ENCODE measurements around the gene SUGCT. TPM values are rescaled to one million over a fixed set of nuclear protein-coding genes. Genes with fewer than 3 reads are reported as not detected.
A peak's percentile ranks its signal among the peaks of the same experiment; 100 is the strongest.
"Not testable (repeated sequence)": the region's sequence is repeated elsewhere in the genome, so short reads cannot be mapped to it uniquely, and the experiment has no call there.

Gene SUGCT
- total RNA-seq, 2 donors from 2014 or later = 0.68 to 2.5 TPM

DNA sequence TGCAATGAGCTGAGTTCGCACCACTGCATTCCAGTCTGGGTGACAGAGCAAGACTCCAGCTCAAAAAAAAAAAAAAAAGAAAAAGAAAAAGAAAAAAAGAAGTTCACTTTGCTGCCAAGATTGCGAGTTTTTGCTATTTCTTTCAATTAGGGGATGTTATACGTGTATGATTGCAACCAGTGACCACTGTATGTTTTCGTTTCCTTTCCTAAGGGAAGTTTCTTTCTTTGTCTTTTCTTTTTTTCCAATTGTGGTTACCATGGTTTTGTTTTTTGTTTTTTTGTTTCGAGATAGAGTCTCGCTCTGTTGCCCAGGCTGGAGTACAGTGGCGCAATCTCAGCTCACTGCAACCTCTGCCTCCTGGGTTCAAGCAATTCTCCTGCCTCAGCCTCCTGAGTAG, 16.6 kb upstream of the SUGCT start:
- H3K9me3 ChIP-seq (ENCODE audit: control insufficient read depth, low read length, poor library complexity, severe bottlenecking); H3K27me3 Mint-ChIP-seq; DNase-seq; H3K4me3 Mint-ChIP-seq; H3K36me3 Mint-ChIP-seq (ENCODE audit: low read depth); ATAC-seq; H3K4me1 Mint-ChIP-seq; H3K27ac Mint-ChIP-seq: not testable (repeated sequence)

- no peaks in the 10 kb centered on the region for H3K27me3 Mint-ChIP-seq
- DNase-seq (no peak), ATAC-seq (no peak)
- no peak overlapping the region for H3K27ac Mint-ChIP-seq
- no peaks in the 10 kb centered on the region for H3K36me3 Mint-ChIP-seq (ENCODE audit: low read depth)
- no peak overlapping the region for H3K4me3 Mint-ChIP-seq
- peaks cover 3% of the 10 kb centered on the region for H3K4me1 Mint-ChIP-seq
- no peaks in the 10 kb centered on the region for H3K9me3 ChIP-seq (ENCODE audit: control insufficient read depth, low read length, poor library complexity, severe bottlenecking)
Measured at GRCh38 chr7:40120020-40120419, 14.8 kb upstream of the SUGCT start.

GRCh38 chr7:40122100-40122939, 12.5 kb upstream of the SUGCT start:
- not testable (repeated sequence) for H3K36me3 Mint-ChIP-seq (ENCODE audit: low read depth); DNase-seq; H3K4me1 Mint-ChIP-seq; H3K4me3 Mint-ChIP-seq; ATAC-seq; H3K9me3 ChIP-seq (ENCODE audit: control insufficient read depth, low read length, poor library complexity, severe bottlenecking); H3K27ac Mint-ChIP-seq; H3K27me3 Mint-ChIP-seq

DNA sequence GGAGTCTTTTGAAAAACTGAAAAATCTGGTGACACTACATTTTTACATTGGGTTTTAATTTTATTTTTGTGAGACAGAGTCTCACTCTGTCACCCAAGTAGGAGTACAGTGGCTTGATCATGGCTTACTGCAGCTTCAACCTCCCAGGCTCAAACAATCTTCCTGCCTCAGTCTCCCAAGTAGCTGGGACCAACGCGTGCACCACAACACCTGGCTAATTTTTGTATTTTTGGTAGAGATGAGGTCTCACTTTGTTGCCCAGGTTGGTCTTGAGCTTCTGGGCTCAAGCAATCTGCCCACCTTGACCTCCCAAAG, 11.9 kb upstream of the SUGCT start:
- no peak for DNase-seq
- no peak overlapping the region for H3K4me3 Mint-ChIP-seq
- no peaks in the 10 kb centered on the region for H3K9me3 ChIP-seq (ENCODE audit: control insufficient read depth, low read length, poor library complexity, severe bottlenecking)
- ATAC-seq = no peak
- peaks cover 3% of the 10 kb centered on the region for H3K4me1 Mint-ChIP-seq
- H3K36me3 Mint-ChIP-seq (ENCODE audit: low read depth) = no peaks in the 10 kb centered on the region
- no peaks in the 10 kb centered on the region for H3K27me3 Mint-ChIP-seq
- no peak overlapping the region for H3K27ac Mint-ChIP-seq

- peak; percentile 68 for ATAC-seq
- no peak for DNase-seq
- H3K27me3 Mint-ChIP-seq = peaks cover 7% of the 10 kb centered on the region
- peak overlapping the region; percentile 91 for H3K4me3 Mint-ChIP-seq
- H3K27ac Mint-ChIP-seq = peak overlapping the region; percentile 79
- no peaks in the 10 kb centered on the region for H3K36me3 Mint-ChIP-seq (ENCODE audit: low read depth)
- peaks cover 15% of the 10 kb centered on the region for H3K4me1 Mint-ChIP-seq
- H3K9me3 ChIP-seq (ENCODE audit: control insufficient read depth, low read length, poor library complexity, severe bottlenecking) = no peaks in the 10 kb centered on the region
Measured at GRCh38 chr7:40133561-40134427, 1.0 kb upstream of the SUGCT start.

GRCh38 chr7:40135317-40135610, 459 bp downstream of the SUGCT start:
- peaks cover 7% of the 10 kb centered on the region for H3K27me3 Mint-ChIP-seq

DNA sequence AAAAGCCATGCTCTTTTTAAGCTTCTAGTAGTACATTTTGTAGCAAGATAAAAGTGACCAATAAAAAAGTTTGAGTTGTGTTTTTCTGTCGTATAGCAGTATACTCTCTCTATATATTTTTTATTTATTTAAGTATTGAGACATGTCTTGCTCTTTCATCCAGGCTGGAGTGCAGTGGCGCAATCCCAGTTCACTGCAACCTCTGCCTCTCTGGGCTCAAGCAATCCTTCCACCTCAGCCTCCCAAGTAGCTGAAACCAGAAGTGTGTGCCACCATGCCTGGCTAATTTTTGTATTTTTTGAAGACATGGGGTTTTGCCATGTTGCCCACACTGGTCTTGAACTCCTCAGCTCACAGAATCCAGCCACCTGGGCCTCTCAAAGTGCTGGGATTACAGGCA, 2.8 kb downstream of the SUGCT start:
- Mint-ChIP-seq H3K27ac (no peak overlapping the region), H3K27me3 (peaks cover 16% of the 10 kb centered on the region), H3K4me1 (peaks cover 6% of the 10 kb centered on the region), H3K36me3 (ENCODE audit: low read depth) (no peaks in the 10 kb centered on the region), H3K4me3 (no peak overlapping the region)
- ATAC-seq = no peak
- no peak for DNase-seq
- no peaks in the 10 kb centered on the region for H3K9me3 ChIP-seq (ENCODE audit: control insufficient read depth, low read length, poor library complexity, severe bottlenecking)

More at GRCh38 chr7:40135317-40135610, 459 bp downstream of the SUGCT start:
- no peaks in the 10 kb centered on the region for H3K9me3 ChIP-seq (ENCODE audit: control insufficient read depth, low read length, poor library complexity, severe bottlenecking)
- Mint-ChIP-seq H3K4me3 (peak overlapping the region; percentile 91), H3K36me3 (ENCODE audit: low read depth) (no peaks in the 10 kb centered on the region), H3K27ac (no peak overlapping the region), H3K4me1 (peaks cover 13% of the 10 kb centered on the region)
- no peak for ATAC-seq
- DNase-seq = peak in 1 of 3 donors; percentile 7

GRCh38 chr7:40138973-40139372, 4.2 kb downstream of the SUGCT start:
- no peaks in the 10 kb centered on the region for H3K36me3 Mint-ChIP-seq (ENCODE audit: low read depth)
- peaks cover 4% of the 10 kb centered on the region for H3K4me1 Mint-ChIP-seq
- DNase-seq (no peak), ATAC-seq (no peak)
- no peaks in the 10 kb centered on the region for H3K9me3 ChIP-seq (ENCODE audit: control insufficient read depth, low read length, poor library complexity, severe bottlenecking)
- no peak overlapping the region for H3K27ac Mint-ChIP-seq
- H3K4me3 Mint-ChIP-seq = no peak overlapping the region
- peaks cover 30% of the 10 kb centered on the region for H3K27me3 Mint-ChIP-seq

DNA sequence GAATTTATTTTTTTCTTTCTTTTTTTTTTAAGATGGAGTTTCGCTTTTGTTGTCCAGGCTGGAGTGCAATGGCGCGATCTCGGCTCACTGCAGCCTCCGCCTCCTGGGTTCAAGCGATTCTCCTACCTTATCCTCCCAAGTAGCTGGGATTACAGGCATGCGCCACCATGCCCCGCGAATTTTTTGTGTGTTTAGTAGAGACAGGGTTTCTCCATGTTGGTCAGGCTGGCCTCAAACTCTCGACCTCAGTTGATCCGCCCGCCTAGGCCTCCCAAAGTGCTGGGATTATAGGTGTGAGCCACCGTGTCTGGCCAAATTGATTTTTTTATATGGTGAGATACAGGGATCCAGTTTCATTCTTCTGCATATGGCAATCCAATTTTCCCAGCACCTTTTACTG, 5.1 kb downstream of the SUGCT start:
- H3K27ac Mint-ChIP-seq, H3K4me1 Mint-ChIP-seq: not testable (repeated sequence)
- peaks cover 35% of the 10 kb centered on the region for H3K27me3 Mint-ChIP-seq

GRCh38 chr7:40141916-40142315, 7.1 kb downstream of the SUGCT start:
- not testable (repeated sequence) for H3K36me3 Mint-ChIP-seq (ENCODE audit: low read depth); H3K27ac Mint-ChIP-seq; H3K9me3 ChIP-seq (ENCODE audit: control insufficient read depth, low read length, poor library complexity, severe bottlenecking); H3K4me3 Mint-ChIP-seq; DNase-seq; H3K4me1 Mint-ChIP-seq; ATAC-seq
- H3K27me3 Mint-ChIP-seq = peaks cover 48% of the 10 kb centered on the region

More for the DNA sequence above, 5.1 kb downstream of the SUGCT start:
- not testable (repeated sequence) for ATAC-seq; DNase-seq; H3K36me3 Mint-ChIP-seq (ENCODE audit: low read depth); H3K9me3 ChIP-seq (ENCODE audit: control insufficient read depth, low read length, poor library complexity, severe bottlenecking); H3K4me3 Mint-ChIP-seq

- H3K4me1 Mint-ChIP-seq; ATAC-seq; H3K36me3 Mint-ChIP-seq (ENCODE audit: low read depth): not testable (repeated sequence)
Measured at GRCh38 chr7:40145596-40146130, 10.9 kb downstream of the SUGCT start.

DNA sequence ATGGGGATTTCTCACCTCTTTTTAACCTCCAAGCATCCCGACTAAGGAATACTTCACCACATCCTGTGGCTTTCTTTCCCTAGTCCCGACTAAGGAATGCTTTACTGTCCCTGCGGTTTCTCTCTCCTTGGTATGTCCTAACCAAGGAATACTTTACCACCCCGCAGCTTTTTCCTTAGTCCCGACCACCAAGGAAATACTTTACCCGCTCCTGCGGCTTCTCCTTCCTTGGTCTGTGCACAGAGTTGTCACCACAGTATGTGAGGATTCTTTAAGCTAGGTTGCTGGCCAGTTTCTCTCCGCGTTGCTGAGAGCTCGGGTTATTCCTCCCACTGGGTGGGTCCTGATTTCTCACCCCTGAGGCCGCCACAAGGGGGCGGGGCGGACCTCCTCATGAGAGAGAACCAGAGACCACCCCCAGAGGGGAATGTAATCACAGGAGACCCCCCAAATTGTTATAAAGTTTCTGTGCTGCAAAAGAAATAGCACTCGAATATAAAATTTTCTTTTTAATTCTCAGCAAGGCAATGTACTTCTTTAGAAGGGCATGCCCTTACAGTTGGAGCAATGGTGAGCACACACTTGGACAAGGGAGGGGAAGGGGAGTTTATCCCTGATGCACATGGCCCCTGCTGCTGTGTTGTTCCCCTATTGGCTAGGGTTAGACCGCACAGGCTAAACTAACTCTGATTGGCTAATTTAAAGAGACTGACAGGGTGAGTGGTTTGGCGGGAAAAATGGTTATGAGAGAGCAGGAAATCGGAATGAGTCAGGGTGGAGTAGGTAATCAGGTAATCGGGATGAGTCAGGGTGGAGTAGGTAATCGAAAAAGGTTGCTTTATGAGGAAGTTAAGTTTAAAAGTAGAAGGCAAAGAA, 12.8 kb downstream of the SUGCT start:
- DNase-seq (no peak), ATAC-seq (no peak)
- peaks cover 40% of the 10 kb centered on the region for H3K27me3 Mint-ChIP-seq
- no peak overlapping the region for H3K27ac Mint-ChIP-seq
- H3K4me3 Mint-ChIP-seq = no peak overlapping the region
- H3K36me3 Mint-ChIP-seq (ENCODE audit: low read depth) = peaks cover 3% of the 10 kb centered on the region
- peaks cover 4% of the 10 kb centered on the region for H3K4me1 Mint-ChIP-seq
- no peaks in the 10 kb centered on the region for H3K9me3 ChIP-seq (ENCODE audit: control insufficient read depth, low read length, poor library complexity, severe bottlenecking)

More at GRCh38 chr7:40145596-40146130, 10.9 kb downstream of the SUGCT start:
- not testable (repeated sequence) for DNase-seq; H3K27ac Mint-ChIP-seq; H3K9me3 ChIP-seq (ENCODE audit: control insufficient read depth, low read length, poor library complexity, severe bottlenecking); H3K4me3 Mint-ChIP-seq
- peaks cover 47% of the 10 kb centered on the region for H3K27me3 Mint-ChIP-seq

GRCh38 chr7:40148247-40148580, 13.4 kb downstream of the SUGCT start:
- not testable (repeated sequence) for H3K36me3 Mint-ChIP-seq (ENCODE audit: low read depth); ATAC-seq; DNase-seq; H3K4me1 Mint-ChIP-seq; H3K27ac Mint-ChIP-seq; H3K4me3 Mint-ChIP-seq; H3K9me3 ChIP-seq (ENCODE audit: control insufficient read depth, low read length, poor library complexity, severe bottlenecking)
- peaks cover 34% of the 10 kb centered on the region for H3K27me3 Mint-ChIP-seq
